GM19023 (cell line): Measurements from ENCODE around the gene ANKMY2.
"Not testable (repeated sequence)": the region's sequence is repeated elsewhere in the genome, so short reads cannot be mapped to it uniquely, and the experiment has no call there.

Experiments used
- ATAC-seq: cut with Tn5 transposase; IDR thresholded peaks from one replicate; pipeline ENCODE4 v1.9.1; 2021; ENCODE audit warnings: mild to moderate bottlenecking, moderate library complexity; ENCODE audit not compliant: unreplicated experiment

ANKMY2 gene

GRCh38 chr7:16627236-16627635 lies 18.3 kb downstream of the ANKMY2 start:
- ATAC-seq = no peak

GRCh38 chr7:16626388-16626787 lies 19.2 kb downstream of the ANKMY2 start:
- no peak for ATAC-seq

GRCh38 chr7:16619979-16620408 lies 25.6 kb downstream of the ANKMY2 start:
- peak; percentile 84 for ATAC-seq

- no peak for ATAC-seq
Measured at GRCh38 chr7:16616542-16616941, 29.0 kb downstream of the ANKMY2 start.

- no peak for ATAC-seq
Measured at GRCh38 chr7:16616122-16616521, 29.4 kb downstream of the ANKMY2 start.

- ATAC-seq = no peak
Measured at GRCh38 chr7:16615228-16615627, 30.3 kb downstream of the ANKMY2 start.

GRCh38 chr7:16611711-16612110 lies 33.8 kb downstream of the ANKMY2 start:
- no peak for ATAC-seq

GRCh38 chr7:16609842-16610450 lies 35.6 kb downstream of the ANKMY2 start:
- peak; percentile 68 for ATAC-seq

GRCh38 chr7:16606704-16607103 lies 38.9 kb downstream of the ANKMY2 start:
- ATAC-seq = no peak

GRCh38 chr7:16604054-16604453 lies 41.5 kb downstream of the ANKMY2 start:
- ATAC-seq = no peak

GRCh38 chr7:16603633-16604032 lies 41.9 kb downstream of the ANKMY2 start:
- no peak for ATAC-seq

- no peak for ATAC-seq
Measured at GRCh38 chr7:16599860-16600259, 45.7 kb downstream of the ANKMY2 start.

GRCh38 chr7:16598015-16598414 lies 47.5 kb downstream of the ANKMY2 start:
- ATAC-seq = no peak

GRCh38 chr7:16595596-16595995 lies 50.0 kb downstream of the ANKMY2 start:
- not testable (repeated sequence) for ATAC-seq

- ATAC-seq = no peak
Measured at GRCh38 chr7:16594676-16595075, 50.9 kb downstream of the ANKMY2 start.

GRCh38 chr7:16594061-16594460 lies 51.5 kb downstream of the ANKMY2 start:
- ATAC-seq = no peak

- ATAC-seq = no peak
Measured at GRCh38 chr7:16592395-16592794, 53.2 kb downstream of the ANKMY2 start.

GRCh38 chr7:16590424-16590823 lies 55.1 kb downstream of the ANKMY2 start:
- no peak for ATAC-seq

GRCh38 chr7:16589881-16590280 lies 55.7 kb downstream of the ANKMY2 start:
- no peak for ATAC-seq

- ATAC-seq = no peak
Measured at GRCh38 chr7:16587790-16588189, 57.8 kb downstream of the ANKMY2 start.

- no peak for ATAC-seq
Measured at GRCh38 chr7:16587129-16587528, 58.4 kb downstream of the ANKMY2 start.

- ATAC-seq = no peak
Measured at GRCh38 chr7:16586081-16586874, 59.3 kb downstream of the ANKMY2 start.
